SHP77 (cell line): ENCODE measurements around the gene DNASE1L1.

Experiments used
- DNase-seq, 2 experiments: peaks; one replicate each; lab custom pipeline; 2025; lab: John Stamatoyannopoulos, UW

The DNASE1L1 gene

GRCh38 chrX:154409222-154409871 is at the start of gene DNASE1L1:
TSS of gene DNASE1L1 (minus strand) at chrX:154409254. CDS start at chrX:154405568, 3,686 bp downstream.
- no peak for DNase-seq

GRCh38 chrX:154458116-154458953 is 49.3 kb upstream of the DNASE1L1 start, which contains the start of gene PLXNA3:
TSS of gene PLXNA3 (plus strand) at chrX:154458281. CDS start at chrX:154460184, 1,903 bp downstream.
- DNase-seq: no peak

GRCh38 chrX:154457491-154458115 is 48.5 kb upstream of the DNASE1L1 start:
- DNase-seq: no peak

DNA sequence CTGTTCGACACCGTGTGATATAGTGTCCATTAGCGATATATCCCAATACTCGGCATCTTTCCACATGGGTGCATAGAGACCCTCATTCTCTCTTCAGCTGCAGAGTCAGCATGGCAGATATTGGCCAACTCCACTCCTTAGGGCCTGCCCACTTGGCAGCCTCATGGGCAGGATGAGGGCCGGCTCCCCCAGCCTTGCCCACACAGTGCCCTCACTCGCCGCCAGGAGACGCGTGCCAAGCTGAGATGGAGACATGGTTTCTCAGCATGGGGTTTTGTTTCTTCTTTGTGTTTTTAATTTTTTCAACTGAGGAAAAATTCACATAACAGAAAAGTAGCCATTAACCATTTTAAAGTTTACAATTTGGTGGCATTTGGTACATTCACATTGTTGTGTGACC is 43.8 kb upstream of the DNASE1L1 start:
- DNase-seq: no peak

DNA sequence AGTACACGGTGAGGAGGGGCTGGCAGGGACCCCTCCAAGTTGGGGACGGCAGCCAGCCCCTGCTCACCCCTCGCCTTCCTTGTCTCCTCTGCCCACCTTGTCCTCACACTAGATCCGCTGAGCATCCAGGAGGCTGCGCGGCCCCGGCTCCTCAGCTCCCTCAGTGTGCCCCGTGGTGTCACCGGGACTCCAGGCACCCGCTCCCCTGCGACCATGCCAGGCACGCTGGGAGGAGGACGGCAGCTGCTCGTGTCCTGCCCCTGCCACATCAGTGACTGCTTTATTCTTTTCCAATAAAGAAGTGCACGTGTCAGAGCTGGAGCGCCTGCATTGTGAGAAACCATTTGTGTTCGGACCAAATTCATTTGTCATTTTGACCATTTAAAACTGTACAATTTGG is 41.3 kb upstream of the DNASE1L1 start:
- no peak for DNase-seq

DNA sequence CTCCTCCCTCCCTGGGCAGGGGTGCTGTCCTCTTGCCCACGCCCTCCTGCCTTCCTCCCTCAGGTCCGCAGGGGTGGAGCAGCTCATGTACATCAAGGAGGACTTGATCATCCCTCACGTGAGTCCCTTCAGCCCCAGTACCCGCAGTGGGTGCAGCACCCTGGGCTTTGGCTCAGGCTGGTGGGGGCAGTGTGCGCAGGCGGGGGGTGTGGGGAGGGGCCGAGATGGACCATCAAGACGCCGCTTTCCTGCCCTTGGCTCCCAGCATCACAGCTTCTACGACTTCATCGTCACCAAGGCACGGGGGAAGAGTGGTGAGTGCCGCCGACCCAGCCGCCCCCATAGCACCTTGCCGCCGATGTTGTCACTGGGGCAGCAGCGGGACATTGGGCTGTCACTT is 40.6 kb upstream of the DNASE1L1 start:
- no peak for DNase-seq

DNA sequence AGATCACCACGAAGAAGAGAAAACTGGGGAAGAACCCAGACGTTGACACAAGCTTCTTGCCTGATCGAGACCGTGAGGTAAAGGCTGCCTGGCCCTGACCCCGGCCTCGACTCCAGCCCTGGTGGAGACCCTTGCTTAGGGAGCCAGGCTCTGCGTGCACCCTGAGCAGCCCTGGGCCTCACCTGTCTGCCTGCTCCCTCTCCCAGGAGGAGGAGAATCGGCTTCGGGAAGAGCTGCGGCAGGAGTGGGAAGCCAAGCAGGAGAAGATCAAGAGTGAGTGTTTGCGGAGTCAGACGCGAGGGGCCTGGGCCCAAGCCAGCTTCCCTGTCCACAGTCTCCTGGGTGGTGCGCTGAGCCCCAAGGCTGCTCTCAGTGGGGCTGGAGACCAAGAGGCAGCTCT is 39.4 kb upstream of the DNASE1L1 start:
- DNase-seq: no peak

- DNase-seq: no peak
Observed at GRCh38 chrX:154446430-154446829, 37.4 kb upstream of the DNASE1L1 start.

DNA sequence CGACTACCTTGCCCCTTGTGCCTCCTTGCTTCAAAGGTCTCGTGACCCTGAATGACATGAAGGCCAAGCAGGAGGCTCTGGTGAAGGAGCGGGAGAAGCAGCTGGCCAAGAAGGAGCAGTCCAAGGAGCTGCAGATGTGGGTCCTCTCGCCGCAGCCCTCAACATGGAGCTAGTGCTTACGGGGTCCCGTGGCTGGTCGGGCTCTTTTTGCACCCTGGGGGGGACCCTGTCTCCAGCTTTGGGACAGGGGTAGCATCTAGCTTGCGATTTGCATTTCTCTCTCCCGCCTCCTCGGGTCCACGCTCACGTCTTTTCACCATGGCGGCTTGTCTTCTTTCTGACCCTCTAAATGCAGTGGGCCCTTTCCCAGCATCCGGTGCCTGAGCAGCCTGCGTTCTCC is 36.7 kb upstream of the DNASE1L1 start:
- no peak for DNase-seq

DNA sequence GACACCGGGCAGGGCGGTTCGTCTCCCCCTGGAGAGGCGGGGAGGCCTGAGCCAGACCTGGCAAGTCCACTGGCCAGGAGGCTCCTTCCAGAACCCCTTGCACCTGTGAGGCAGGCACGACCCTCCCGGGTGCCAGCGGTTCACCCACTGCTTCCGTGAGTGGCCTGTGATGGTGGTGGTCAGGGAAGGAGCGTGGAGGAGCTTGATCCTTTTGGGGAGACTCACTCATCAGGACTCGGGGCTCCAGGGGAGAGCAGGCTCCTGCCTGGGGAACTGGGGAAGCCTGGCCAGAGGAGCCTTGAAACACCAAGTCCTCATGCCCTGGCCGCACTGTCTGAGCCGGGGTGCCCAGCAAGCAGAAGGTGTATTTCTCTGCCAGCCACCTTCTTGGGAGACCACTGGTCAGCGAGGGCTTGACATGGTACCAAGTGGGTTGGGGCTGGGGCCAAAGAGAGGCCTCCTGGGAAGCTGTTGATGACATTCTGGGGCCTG is 35.7 kb upstream of the DNASE1L1 start:
- no peak for DNase-seq

- peak in 1 of 2 experiments; percentile 50 for DNase-seq
Observed at GRCh38 chrX:154443992-154444754, 35.1 kb upstream of the DNASE1L1 start, which contains the start of gene FAM50A. TSS of gene FAM50A (plus strand) at chrX:154444141. CDS start at chrX:154444236, 95 bp downstream.

GRCh38 chrX:154443479-154443910 is 34.4 kb upstream of the DNASE1L1 start:
- DNase-seq: no peak

- DNase-seq: no peak
Observed at GRCh38 chrX:154441984-154442707, 33.1 kb upstream of the DNASE1L1 start.

GRCh38 chrX:154441564-154441963 is 32.5 kb upstream of the DNASE1L1 start:
- no peak for DNase-seq

GRCh38 chrX:154440623-154441357 is 31.7 kb upstream of the DNASE1L1 start:
- no peak for DNase-seq

DNA sequence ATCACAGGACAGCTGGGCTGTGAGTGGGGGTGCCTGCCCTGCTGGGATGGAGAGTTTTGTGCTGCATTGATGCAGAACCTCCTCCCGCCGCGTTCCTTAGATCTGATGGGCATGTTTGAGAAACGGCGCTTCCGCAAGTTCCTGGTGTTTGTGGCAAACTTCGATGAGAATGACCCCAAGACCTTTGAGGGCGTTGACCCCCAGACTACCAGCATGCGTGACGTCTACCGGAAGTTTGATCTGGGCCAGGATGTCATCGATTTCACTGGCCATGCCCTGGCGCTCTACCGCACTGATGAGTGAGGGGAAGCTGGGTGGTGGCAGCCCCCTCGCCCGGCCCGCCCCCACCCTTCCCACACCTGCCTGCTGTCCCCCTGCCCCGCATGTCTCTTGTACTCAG is 30.8 kb upstream of the DNASE1L1 start:
- no peak for DNase-seq

DNA sequence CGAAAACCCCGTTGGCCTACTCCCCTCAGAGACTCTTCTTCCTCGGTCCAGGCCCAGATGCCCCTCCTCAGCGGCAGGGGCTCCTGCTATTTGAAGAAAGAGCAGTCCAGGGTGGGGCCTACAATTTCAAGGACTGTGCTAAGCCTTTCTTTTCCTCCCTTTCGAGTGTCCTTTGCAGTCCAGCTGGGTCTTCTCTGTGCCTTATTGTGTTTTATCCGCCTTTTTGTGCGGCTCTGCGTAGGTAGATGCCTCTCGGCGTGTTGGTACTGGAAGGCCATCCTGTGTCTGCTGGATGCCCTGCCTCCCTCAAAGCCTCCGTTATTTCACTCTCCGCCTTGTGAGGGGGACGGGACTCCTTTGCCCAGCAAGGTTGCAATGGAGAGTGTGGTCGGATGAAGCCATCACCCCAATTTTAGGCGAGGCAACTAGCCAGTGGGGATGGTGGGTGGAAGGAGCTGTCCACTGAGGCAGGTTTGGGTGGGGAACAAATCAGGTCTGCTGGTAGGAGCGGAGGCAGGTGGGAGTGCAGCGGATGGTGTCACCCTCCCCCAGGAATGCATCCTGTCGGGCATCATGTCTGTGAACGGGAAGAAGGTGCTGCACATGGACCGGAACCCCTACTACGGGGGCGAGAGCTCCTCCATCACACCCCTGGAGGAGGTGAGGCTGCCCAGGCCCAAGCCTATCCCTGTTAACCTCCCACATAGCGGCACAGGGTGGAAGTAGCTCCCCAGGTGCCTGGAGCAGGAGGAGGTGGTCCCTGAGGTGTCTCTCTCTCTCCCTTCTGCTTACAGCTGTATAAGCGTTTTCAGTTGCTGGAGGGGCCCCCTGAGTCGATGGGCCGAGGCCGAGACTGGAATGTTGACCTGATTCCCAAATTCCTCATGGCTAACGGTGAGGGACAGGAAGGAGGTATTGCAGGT is 29.2 kb upstream of the DNASE1L1 start:
- no peak for DNase-seq

GRCh38 chrX:154436983-154437752 is 28.1 kb upstream of the DNASE1L1 start, which contains the start of gene GDI1:
TSS of gene GDI1 (plus strand) at chrX:154437154. CDS start at chrX:154437255, 101 bp downstream.
- DNase-seq: peak in 1 of 2 experiments; percentile 34
